B cell (primary cell): Measurements from ENCODE around the gene COL9A3. TPM values are rescaled to one million over a fixed set of nuclear protein-coding genes. Genes with fewer than 3 reads are reported as not detected.
"Not testable (repeated sequence)": the region's sequence is repeated elsewhere in the genome, so short reads cannot be mapped to it uniquely, and the experiment has no call there.

Experiments used
- ATAC-seq: fragments of 200-7000 bp; cut with Tn5 transposase; one replicate; pipeline ENCODE4 v1.10.0; 2021; ENCODE audit warnings: low read depth, mild to moderate bottlenecking, moderate number of reproducible peaks, moderate library complexity
- CTCF ChIA-PET: fragments of 350-600 bp; sonication (Branson Sonifier 250); formaldehyde crosslinking; loops from one replicate; lab custom pipeline; 2021; ENCODE audit warnings: antibody characterized with exemption, inconsistent platforms; lab: Charles Lee
- POLR2A ChIA-PET: fragments of 350-600 bp; sonication (Branson Sonifier 250); formaldehyde crosslinking; loops from one replicate; lab custom pipeline; 2021; ENCODE audit warnings: antibody characterized with exemption; lab: Charles Lee
- DNase-seq: peaks from one replicate; pipeline ENCODE4 v3.0.0; 2013
- H2AFZ ChIP-seq: 2 replicates; pipeline ENCODE4 v1.6.1; 2012; ENCODE audit warnings: mild to moderate bottlenecking, low read depth, low read length; ENCODE audit not compliant: insufficient read depth, poor library complexity, severe bottlenecking
- H3K27ac ChIP-seq, 2 donors: 1 replicate in 1 of 2; 2 replicates in 1 of 2; pipeline ENCODE4 v1.5.1; 2012 to 2013; ENCODE audit warnings: low read length in 2 of 2, mild to moderate bottlenecking in 2 of 2, moderate library complexity in 1 of 2
- H3K27me3 ChIP-seq, 4 experiments: fragments of 200-600 bp in 1 of 4; sonication (generic) in 1 of 4; replicated peaks in 1 of 4; 1 replicate in 2 of 4; 2 replicates in 2 of 4; pipeline versions ENCODE4 v1.6.1 to v1.7.0; 2013 to 2016; ENCODE audit warnings: low read length in 3 of 4, mild to moderate bottlenecking in 2 of 4, mixed read lengths in 1 of 4, moderate library complexity in 1 of 4; ENCODE audit not compliant: insufficient read depth in 4 of 4, control insufficient read depth in 3 of 4; ENCODE audit errors: control extremely low read depth in 1 of 4
- H3K36me3 ChIP-seq, 2 experiments: replicated peaks in 1 of 2; 1 replicate in 1 of 2; 2 replicates in 1 of 2; pipeline versions ENCODE4 v1.6.1 to v1.7.1; 2013; ENCODE audit warnings: low read length in 1 of 2; ENCODE audit not compliant: insufficient read depth in 2 of 2, control insufficient read depth in 1 of 2; ENCODE audit errors: control extremely low read depth in 1 of 2, extremely low read depth in 1 of 2
- H3K4me1 ChIP-seq, 2 donors: fragments of 200-600 bp in 1 of 2; sonication (generic) in 1 of 2; 1 replicate in 1 of 2; 2 replicates in 1 of 2; pipeline versions ENCODE4 v1.5.1 to v1.6.1; 2013 to 2017; ENCODE audit warnings: low read length in 2 of 2; ENCODE audit not compliant: control insufficient read depth in 2 of 2, insufficient read depth in 2 of 2
- H3K4me2 ChIP-seq: replicated peaks from 2 replicates; pipeline ENCODE3; 2012; ENCODE audit warnings: mild to moderate bottlenecking, low read depth, low read length; ENCODE audit not compliant: poor library complexity, severe bottlenecking
- H3K4me3 ChIP-seq, 5 experiments: fragments of 200-600 bp in 1 of 5; sonication (generic) in 1 of 5; 1 replicate in 3 of 5; 2 replicates in 2 of 5; pipeline versions ENCODE4 v1.5.1 to v1.7.0; 2011 to 2016; ENCODE audit warnings: low read length in 4 of 5, mild to moderate bottlenecking in 4 of 5, low read depth in 2 of 5, control low read depth in 1 of 5, moderate library complexity in 1 of 5; ENCODE audit not compliant: insufficient read depth in 1 of 5; ENCODE audit errors: control extremely low read depth in 1 of 5, extremely low read depth in 1 of 5
- H3K79me2 ChIP-seq: fragments of 200-600 bp; sonication (generic); one replicate; pipeline ENCODE4 v1.6.0; 2016; ENCODE audit warnings: low read length; ENCODE audit not compliant: control insufficient read depth, insufficient read depth
- H3K9ac ChIP-seq: fragments of 200-600 bp; sonication (generic); 2 replicates; pipeline ENCODE4 v1.6.1; 2017; ENCODE audit warnings: mild to moderate bottlenecking, low read length, moderate library complexity
- H3K9me3 ChIP-seq, 3 donors: one replicate each; pipeline versions ENCODE4 v1.6.1 to v1.7.1; 2013; ENCODE audit warnings: low read length in 2 of 3; ENCODE audit not compliant: control insufficient read depth in 2 of 3, insufficient read depth in 1 of 3; ENCODE audit errors: control extremely low read depth in 1 of 3
- H4K20me1 ChIP-seq: 2 replicates; pipeline ENCODE4 v1.6.0; 2012; ENCODE audit warnings: mild to moderate bottlenecking, low read length; ENCODE audit not compliant: insufficient read depth, control insufficient read depth, poor library complexity, severe bottlenecking
- H3K27ac Mint-ChIP-seq: one replicate; pipeline ENCODE4 v1.8.0; 2021; ENCODE audit warnings: mixed read lengths
- H3K27me3 Mint-ChIP-seq: one replicate; pipeline ENCODE4 v1.8.0; 2021; ENCODE audit warnings: mixed read lengths
- H3K4me1 Mint-ChIP-seq: one replicate; pipeline ENCODE4 v1.8.0; 2021; ENCODE audit warnings: mixed read lengths
- H3K4me3 Mint-ChIP-seq: one replicate; pipeline ENCODE4 v1.8.0; 2021; ENCODE audit warnings: mixed read lengths
- H3K9me3 Mint-ChIP-seq: one replicate; pipeline ENCODE4 v1.8.0; 2022; ENCODE audit warnings: mixed read lengths; ENCODE audit not compliant: insufficient read depth
- CTCF ChIP-seq: fragments of 200-600 bp; IDR thresholded peaks from one replicate; pipeline ENCODE4 v1.8.0; 2022; ENCODE audit warnings: antibody characterized with exemption, mild to moderate bottlenecking
- EZH2 ChIP-seq: IDR thresholded peaks from 2 replicates; pipeline ENCODE4 v1.6.1; 2012; ENCODE audit warnings: borderline replicate concordance, low read depth, mild to moderate bottlenecking, moderate library complexity, low read length; ENCODE audit not compliant: insufficient read depth, poor library complexity, severe bottlenecking
- WGBS: methylation state at CpG from one replicate; pipeline ENCODE4 v1.1.5; 2013; ENCODE audit warnings: missing lambda C conversion rate; ENCODE audit not compliant: insufficient coverage; 5-methylcytosine and 5-hydroxymethylcytosine counted together
- intact Hi-C: fragments of 100-400 bp; cut with micrococcal nuclease; formaldehyde crosslinking; loops from one replicate; pipeline ENCODE4 v1.10.0; 2022
- polyA plus RNA-seq: library from polyadenylated mRNA; depleted of rRNA; stranded (reverse); fragments of >200 nt; gene quantifications from 2 replicates; pipeline ENCODE4 v1.2.3, GENCODE V29; 2012
- total RNA-seq, 2 donors: library from RNA; stranded (reverse); fragments of 120-200 nt in 1 of 2; gene quantifications; 1 replicate in 1 of 2; 2 replicates in 1 of 2; pipeline versions ENCODE4 v1.2.3 to v1.2.4, GENCODE V29; 2013 to 2022

The COL9A3 gene
- total and polyA plus RNA-seq, 2 donors (not counting 1 experiment from before 2014, with no cell fraction given) = 10.7 to 96.3 TPM

GRCh38 chr20:62846166-62846890 lies 29.5 kb downstream of the COL9A3 start:
- Mint-ChIP-seq H3K4me3 (no peak overlapping the region), H3K27me3 (no peaks in the 10 kb centered on the region), H3K4me1 (no peaks in the 10 kb centered on the region), H3K27ac (no peak overlapping the region), H3K9me3 (no peaks in the 10 kb centered on the region)
- H3K4me2 ChIP-seq = no peak overlapping the region
- POLR2A ChIA-PET = no interaction called here
- 93% methylated on average over 3 of the region's 19 CpGs for WGBS
- no peaks in the 10 kb centered on the region for H3K27me3 ChIP-seq
- TF ChIP-seq EZH2 = no peak
- no peak for TF ChIP-seq CTCF
- intact Hi-C loops = no loop called here
- H3K27ac ChIP-seq = no peak overlapping the region
- no peak overlapping the region for H3K4me3 ChIP-seq
- H2AFZ ChIP-seq = no peak overlapping the region
- no peaks in the 10 kb centered on the region for H4K20me1 ChIP-seq
- no peaks in the 10 kb centered on the region for H3K79me2 ChIP-seq
- ATAC-seq = no peak
- H3K9me3 ChIP-seq = no peaks in the 10 kb centered on the region
- no peaks in the 10 kb centered on the region for H3K36me3 ChIP-seq
- DNase-seq = no peak
- H3K9ac ChIP-seq = no peak overlapping the region
- no peaks in the 10 kb centered on the region for H3K4me1 ChIP-seq
- CTCF ChIA-PET = interaction anchor here (1.0 kb wide), 1 partner anchor 16 kb away, joined by 4 read pairs; no protein-coding TSS in a partner anchor

DNA sequence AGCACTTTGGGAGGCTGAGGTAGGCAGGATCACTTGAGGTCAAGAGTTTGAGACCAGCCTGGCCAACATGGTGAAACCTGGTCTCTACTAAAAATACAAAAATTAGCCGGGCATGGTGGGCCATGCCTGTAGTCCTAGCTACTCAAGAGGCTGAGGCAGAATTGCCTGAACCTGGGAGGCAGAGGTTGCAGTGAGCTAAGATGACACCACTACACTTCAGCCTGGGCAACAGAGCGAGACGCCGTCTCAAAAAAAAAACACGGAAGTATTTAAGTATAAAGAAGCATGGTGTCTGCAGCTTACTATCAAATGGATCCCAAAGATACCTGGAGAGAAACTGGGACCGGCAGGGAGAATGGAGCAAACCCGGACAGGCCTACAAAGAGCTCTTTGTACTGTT lies 32.1 kb downstream of the COL9A3 start:
- not testable (repeated sequence) for ATAC-seq
- CTCF ChIA-PET = interaction anchor here (0.8 to 1.3 kb wide), 3 partner anchors 11 to 40 kb away, joined by 3 to 4 read pairs (median 3); no protein-coding TSS in a partner anchor

More for the DNA sequence above, 32.1 kb downstream of the COL9A3 start:
- H3K4me3 Mint-ChIP-seq, H3K9me3 Mint-ChIP-seq, H3K27ac Mint-ChIP-seq, H4K20me1 ChIP-seq, H3K9me3 ChIP-seq, H3K9ac ChIP-seq, H3K27me3 ChIP-seq, H2AFZ ChIP-seq, H3K27ac ChIP-seq, H3K4me1 ChIP-seq, H3K36me3 ChIP-seq, intact Hi-C loops, POLR2A ChIA-PET, DNase-seq, H3K4me3 ChIP-seq, H3K4me2 ChIP-seq, H3K27me3 Mint-ChIP-seq, H3K4me1 Mint-ChIP-seq, H3K79me2 ChIP-seq: not testable (repeated sequence)
- 90% methylated on average over 2 of the region's 7 CpGs for WGBS
